Measurements from ENCODE around the gene SPHK2.
"Not testable (repeated sequence)": the region's sequence is repeated elsewhere in the genome, so short reads cannot be mapped to it uniquely, and the experiment has no call there.

SPHK2 gene

GRCh38 chr19:48618916-48619691, at the start of gene SPHK2, which contains the start of gene RPL18:
Gene SPHK2 (plus strand): TSS chr19:48619506. CDS start chr19:48620515, 1,009 bp downstream.
Gene RPL18 (minus strand): TSS chr19:48619178. CDS start chr19:48619143, 35 bp downstream.
- peak; percentile 88 for DNase-seq (ENCODE audit: low read depth, low spot score)

DNA sequence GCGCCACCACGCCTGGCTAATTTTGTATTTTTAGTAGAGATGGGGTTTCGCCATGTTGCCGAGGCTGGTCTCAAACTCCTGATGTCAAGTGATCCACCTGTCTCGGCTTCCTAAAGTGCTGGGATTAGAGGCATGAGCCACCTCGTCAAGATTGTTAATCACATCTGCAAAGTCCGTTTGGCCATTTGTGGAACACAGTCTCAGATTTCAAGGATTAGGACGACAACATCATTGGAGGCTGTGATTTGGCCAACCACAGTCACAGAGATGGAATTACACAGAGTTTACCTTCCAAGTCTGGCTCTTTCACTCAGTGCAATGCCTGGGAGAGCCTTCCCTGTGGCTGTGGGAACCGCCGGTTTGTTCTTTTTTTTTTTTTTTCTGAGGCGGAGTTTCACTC, 49.5 kb upstream of the SPHK2 start:
- no peak for DNase-seq (ENCODE audit: low read depth, low spot score)

- no peak for DNase-seq (ENCODE audit: low read depth, low spot score)
Observed at GRCh38 chr19:48571378-48572162, 47.7 kb upstream of the SPHK2 start.

- no peak for DNase-seq (ENCODE audit: low read depth, low spot score)
Observed at GRCh38 chr19:48573163-48573505, 46.2 kb upstream of the SPHK2 start.

DNA sequence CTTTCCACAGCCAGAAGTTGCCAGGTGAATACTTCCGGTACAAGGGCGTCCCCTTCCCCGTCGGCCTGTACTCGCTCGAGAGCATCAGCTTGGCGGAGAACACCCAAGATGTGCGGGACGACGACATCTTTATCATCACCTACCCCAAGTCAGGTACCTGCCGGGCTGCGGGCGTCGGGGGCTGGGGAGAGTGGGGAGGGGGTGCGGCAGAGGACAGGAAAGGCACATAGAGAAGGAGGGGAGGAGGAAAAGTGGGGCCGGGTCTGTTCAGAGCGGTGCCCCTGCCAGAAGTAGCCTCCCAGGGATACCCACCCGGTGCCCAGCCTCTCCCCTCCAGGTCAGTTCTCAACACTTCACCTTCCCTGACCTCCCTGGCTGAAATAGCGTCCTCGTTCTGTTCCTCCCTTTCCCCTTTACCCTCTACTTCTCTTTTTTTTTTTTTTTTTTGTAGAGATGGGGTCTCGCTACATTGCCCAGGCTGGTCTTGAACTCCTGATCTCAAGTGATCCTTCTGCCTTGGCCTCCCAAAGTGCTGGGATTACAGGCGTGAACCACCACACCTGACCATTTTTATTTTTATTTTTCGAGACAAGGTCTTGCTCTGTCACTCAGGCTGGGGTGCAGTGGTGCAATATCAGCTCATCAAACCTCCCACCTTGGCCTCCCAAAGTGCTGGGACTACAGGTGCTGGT, 43.2 kb upstream of the SPHK2 start:
- DNase-seq (ENCODE audit: low read depth, low spot score) = no peak

DNA sequence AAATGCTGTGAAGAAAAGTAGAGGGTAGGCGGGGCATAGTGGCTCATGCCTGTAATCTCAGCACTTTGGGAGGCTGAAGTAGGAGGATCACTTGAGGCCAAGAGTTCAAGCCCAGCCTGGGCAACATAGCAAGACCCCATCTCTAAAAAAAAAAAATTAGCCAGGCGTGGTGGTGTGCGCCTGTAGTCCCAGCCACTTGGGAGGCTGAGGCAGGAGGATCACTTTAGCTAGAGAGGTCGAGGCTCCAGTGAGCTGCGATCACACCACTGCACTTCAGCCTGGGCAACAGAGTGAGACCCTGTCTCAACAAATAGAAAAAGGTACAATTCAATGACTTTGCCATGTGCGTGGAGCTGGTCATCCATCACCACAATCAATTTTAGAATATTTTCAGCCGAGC, 41.4 kb upstream of the SPHK2 start:
- not testable (repeated sequence) for DNase-seq (ENCODE audit: low read depth, low spot score)

- DNase-seq (ENCODE audit: low read depth, low spot score) = no peak
Observed at GRCh38 chr19:48578891-48579290, 40.4 kb upstream of the SPHK2 start.

DNA sequence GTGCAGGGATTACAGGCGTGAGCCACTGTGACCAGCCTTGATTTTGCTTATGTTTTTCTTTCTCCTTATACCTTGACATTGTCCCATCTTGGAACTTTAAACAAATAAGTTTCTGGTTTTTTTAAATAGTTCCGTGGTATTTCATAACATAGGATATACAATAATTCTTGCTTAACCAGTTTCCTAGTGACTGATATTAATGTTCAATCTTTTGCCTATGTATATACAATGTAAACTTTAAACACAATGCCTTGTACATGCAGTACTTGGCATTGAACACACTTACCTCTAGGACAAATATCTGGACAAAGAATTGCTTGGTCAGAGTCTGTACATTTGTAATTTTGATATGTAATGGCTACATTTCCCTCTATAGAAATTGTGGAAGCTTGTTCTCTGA, 37.1 kb upstream of the SPHK2 start:
- no peak for DNase-seq (ENCODE audit: low read depth, low spot score)

- DNase-seq (ENCODE audit: low read depth, low spot score) = no peak
Observed at GRCh38 chr19:48587387-48587786, 31.9 kb upstream of the SPHK2 start.

DNA sequence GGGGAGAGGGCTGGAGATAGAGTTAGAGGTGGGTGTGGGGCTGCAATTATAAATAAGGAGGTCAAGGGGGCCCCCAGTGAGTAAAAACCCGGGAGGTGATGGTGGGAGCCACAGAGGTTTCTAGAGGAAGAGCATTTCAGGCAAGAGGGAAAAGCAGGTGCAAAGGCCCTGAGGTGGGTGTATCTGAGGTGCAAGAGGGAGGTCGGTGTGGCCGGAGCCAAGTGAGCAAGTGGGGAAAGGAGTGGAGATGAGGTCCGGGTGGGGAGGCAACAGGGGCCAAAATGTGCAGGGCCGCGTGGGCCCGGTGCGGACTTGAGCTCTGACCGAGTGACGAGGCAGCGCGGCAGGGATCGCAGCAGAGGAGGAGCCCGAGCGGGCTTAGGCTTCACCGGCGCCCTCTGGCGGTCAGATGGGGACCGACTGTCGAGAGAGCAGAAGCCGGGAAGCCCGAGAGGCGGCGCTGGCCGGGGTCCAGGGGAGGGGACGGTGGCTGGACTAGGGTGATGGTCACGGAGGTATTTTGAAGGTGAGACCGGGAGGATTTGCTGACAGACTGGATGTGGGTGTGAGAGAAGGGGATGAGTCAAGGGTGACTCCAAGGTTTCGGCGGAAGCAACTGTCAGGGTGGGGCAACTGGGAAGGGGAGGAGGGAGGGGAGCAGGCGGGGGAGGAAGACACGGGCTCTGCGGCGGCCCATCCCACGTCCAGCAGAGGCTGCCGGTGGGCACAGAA, 30.5 kb upstream of the SPHK2 start:
- peak; percentile 69 for DNase-seq (ENCODE audit: low read depth, low spot score)

- DNase-seq (ENCODE audit: low read depth, low spot score) = no peak
Observed at GRCh38 chr19:48591021-48591420, 28.3 kb upstream of the SPHK2 start.

GRCh38 chr19:48595171-48595570, 24.1 kb upstream of the SPHK2 start:
- DNase-seq (ENCODE audit: low read depth, low spot score) = no peak

DNA sequence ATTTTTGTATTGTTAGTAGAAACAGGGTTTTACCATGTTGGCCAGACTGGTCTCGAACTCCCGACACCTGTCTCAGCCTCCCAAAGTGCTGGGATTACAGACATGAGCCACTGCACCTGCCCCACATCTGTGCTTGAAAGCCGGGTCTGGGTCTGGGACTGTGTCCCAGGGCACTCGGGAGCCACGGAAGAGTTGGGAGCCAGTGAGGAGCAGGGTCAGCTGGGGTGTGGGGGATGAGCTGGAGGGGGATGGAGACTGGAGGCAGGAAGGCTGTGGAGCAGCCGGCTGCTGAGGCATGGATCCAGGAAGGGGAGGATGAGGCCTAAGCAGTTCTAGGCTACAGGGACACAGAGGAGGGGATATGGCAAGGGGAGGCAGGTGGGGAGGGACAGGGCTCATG, 23.5 kb upstream of the SPHK2 start:
- DNase-seq (ENCODE audit: low read depth, low spot score) = no peak

DNA sequence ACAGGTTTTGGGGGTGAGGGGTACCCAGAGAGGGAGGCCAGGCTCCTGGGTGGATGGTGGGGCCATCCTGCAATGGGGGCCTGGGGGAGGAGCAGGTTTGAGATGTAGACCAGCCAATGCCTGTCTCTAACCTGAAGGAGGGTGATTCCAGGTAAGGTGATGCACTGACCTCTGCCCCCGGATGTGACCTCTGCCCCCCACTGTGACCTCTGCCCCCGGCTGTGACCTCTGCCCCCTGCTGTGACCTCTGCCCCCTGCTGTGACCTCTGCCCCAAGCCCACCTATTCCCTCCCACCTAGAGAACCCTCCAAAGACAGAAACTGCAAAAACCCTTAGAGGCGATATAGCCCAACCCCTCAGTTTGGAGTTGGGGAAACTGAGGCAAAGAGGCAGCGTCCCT, 23.1 kb upstream of the SPHK2 start:
- no peak for DNase-seq (ENCODE audit: low read depth, low spot score)

DNA sequence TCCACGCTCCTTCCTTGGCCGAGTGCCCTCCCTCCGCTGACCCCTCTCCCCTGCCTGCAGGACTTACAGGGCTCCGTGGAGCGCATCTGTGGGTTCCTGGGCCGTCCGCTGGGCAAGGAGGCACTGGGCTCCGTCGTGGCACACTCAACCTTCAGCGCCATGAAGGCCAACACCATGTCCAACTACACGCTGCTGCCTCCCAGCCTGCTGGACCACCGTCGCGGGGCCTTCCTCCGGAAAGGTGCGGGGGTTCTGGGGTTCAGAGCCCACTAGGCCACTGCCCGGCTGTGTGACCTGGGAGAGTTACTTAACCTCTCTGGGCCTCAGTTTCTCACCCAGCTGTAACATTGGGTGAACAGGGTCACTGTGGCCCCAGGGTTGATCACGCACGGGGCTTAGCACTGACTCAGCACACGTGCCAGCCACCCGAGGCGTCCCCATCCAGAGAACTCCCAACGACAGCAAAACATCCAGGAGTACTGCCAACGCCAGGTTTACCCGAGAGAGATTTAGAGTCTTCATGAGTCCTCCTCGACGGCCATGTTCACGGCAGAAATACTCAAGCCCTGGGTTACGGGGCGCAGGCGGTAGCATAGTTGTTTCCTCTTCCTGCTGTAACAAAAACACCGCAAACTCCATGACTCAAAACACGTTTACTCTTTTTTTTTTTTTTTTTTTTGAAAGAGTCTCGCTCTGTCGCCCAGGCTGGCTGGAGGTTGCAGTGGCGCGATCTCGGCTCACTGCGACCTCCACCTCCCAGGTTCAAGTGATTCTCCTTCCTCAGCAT, 22.4 kb upstream of the SPHK2 start:
- no peak for DNase-seq (ENCODE audit: low read depth, low spot score)

GRCh38 chr19:48598996-48599700, 20.2 kb upstream of the SPHK2 start:
- DNase-seq (ENCODE audit: low read depth, low spot score) = no peak

DNA sequence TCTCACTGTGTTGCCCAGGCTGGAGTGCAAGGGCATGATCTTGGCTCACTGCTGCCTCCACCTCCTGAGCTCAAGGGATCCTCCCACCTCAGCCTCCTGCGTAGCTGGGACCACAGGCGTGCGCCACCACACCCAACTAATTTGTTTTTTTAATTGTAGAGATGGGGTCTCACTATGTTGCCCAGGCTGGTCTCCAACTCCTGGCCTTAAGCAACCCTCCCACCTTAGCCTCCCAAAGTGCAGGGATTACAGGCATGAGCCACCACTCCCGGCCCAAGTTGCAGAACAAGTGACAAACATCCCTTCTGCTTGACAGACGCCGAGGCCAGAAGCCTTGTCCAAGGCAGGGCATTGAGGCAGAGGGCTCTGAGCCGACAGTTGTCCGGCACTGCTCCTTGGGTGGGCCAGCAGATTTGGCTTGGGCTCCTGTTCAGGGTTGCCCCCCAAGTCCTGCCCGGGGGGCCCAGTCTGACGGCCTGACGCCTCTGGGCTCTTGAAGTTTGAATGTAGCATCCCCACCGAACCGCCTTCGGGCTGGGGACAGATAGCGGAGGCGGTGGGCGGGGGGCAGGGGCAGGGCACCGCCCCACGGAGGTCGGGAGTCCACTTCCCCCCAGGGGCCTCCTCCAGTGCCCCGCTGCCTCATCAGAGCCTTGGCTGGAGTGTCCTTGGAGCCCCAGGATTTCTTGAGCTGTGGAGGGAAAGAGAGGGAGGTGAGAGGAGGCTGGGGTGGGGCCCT, 18.5 kb upstream of the SPHK2 start:
- DNase-seq (ENCODE audit: low read depth, low spot score) = no peak

GRCh38 chr19:48603001-48603400, 16.3 kb upstream of the SPHK2 start:
- DNase-seq (ENCODE audit: low read depth, low spot score) = no peak

GRCh38 chr19:48603449-48603848, 15.9 kb upstream of the SPHK2 start:
- DNase-seq (ENCODE audit: low read depth, low spot score) = no peak

DNA sequence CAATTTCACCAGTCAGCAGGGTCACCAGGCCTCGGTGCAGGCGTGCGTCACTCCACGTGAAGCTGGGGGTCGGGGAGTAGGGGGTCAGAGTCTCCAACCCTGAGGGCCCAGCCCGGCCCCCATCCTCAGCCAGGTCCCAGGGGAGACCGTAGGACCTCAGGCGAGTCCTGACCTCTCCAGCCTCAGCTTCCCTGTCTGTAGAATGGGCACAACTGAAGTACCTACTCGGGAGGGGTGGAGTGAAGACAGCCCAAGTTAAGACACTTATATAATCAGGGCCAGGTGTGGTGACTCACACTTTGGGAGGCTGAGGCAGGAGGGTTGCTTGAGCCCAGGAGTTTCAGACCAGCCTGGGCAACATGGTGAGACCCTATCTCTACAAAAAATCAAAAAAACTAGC, 15.5 kb upstream of the SPHK2 start:
- no peak for DNase-seq (ENCODE audit: low read depth, low spot score)

Measured in activated naive CD8-positive, alpha-beta T cell treated with anti-CD3 and anti-CD28 coated beads, Interleukin-2, amount 50 U/mL, for 16 hours (primary cell).